Activated CD4-positive, CD25-positive, alpha-beta regulatory T cell treated with anti-CD3 and anti-CD28 coated beads, Interleukin-2, amount 50 U/mL, for 24 hours (primary cell): ENCODE results near the gene STXBP1.
"Not testable (repeated sequence)": the region's sequence is repeated elsewhere in the genome, so short reads cannot be mapped to it uniquely, and the experiment has no call there.

Source experiments
- ATAC-seq, 2 donors: fragments of 150-1000 bp; cut with Tn5 transposase; one replicate each; pipeline ENCODE4 v1.10.0; 2021; ENCODE audit warnings: mild to moderate bottlenecking in 1 of 2, moderate library complexity in 1 of 2

Gene STXBP1

DNA sequence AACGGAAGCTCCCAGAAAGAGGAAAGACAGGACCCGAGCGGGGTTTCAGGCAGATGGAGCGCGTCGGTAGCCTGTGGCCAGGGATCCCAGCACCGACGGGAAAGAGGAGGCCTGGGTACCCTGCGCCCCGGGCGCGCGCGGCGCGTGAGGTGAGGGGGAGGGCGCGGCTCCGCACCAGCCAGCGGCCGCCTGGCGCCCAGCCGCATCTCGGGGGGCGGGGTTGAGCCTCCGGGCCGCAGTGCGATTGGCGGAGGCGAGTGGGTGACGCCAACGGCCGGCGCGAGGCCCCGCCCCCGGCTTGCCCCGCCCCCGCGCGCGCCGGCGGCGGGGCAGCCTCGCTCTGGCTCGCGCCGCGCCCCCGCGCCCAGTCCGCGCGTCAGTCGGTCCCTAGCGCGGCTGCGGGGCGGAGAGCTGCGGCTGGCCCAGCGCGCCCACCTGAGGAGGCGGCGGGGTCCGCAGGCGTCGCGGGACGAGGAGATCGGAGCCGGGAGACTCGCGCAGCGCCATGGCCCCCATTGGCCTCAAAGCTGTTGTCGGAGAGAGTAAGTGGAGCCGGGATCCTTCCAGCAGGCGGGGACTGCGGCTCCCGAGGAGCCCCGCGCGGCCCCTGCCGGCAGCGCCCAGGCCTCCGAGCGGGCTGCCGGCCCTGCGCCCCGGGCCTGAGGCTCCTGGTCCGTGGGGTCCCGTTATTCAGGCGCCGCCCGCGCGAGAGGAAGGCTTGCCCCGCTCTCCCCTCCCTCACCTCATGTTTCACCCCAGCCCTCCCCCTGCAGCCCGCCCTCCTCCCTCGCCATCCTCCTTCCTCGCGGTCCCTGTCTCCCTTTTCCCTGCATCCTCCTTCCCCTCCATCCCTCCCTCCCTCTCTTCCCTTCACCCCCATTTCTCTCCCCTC, at the start of gene STXBP1:
STXBP1 (plus strand) TSS at position 379 of the 892 bp plus-strand sequence; CDS start at position 506, 127 bp downstream.
- ATAC-seq, result peak; percentile 79 to 90

DNA sequence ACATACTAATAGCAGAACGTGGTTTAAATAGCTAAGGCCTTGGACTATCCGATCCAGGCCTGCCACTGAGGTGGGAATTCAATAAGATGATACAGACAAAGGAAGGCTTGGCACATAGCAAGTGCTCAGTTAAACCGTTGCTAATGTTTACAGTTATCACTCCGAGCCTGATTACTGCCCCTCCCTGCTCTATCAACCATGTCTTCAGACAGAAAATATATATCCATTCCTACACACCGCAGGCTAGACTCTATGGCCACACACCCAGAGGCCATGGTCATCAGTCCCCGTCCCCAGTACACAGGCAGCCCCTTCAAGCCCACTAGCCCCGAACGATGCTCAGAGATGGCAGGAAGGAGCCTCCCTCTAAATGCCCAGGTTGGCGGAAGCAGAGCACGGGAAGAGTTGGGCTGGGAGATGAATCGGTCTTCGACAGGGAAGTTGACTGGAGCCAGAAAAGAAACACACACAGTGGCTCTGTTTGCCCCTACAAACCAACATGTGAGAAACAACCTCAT, 49.7 kb upstream of the STXBP1 start:
- ATAC-seq, result no peak

DNA sequence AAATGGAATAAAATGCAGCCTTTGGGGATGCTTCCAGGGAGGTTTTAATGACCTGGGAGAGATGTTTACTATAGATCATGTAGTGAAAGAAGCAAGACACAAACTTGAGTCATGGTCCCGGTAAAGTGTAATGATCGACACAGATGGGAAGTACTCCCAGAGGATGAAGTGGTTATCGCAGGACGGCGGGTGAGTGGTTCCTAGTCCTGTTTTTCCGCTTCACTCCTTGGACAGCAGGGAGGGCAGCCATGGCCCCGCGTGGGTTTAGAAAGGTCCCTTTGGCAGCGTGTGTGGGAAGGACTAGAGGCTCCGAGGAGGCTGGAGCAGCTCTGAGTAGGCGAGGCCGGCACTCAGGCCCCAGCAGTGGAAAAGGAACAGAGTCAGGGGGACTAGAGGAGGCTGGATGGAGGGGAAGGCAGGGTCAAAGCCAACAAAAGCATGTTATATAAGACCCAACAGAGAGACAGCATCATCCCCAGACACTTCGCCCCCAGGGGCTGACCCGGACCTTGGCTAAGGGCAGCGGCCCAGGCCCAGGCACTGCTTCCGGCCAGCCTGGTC, 49.2 kb upstream of the STXBP1 start:
- no peak for ATAC-seq

DNA sequence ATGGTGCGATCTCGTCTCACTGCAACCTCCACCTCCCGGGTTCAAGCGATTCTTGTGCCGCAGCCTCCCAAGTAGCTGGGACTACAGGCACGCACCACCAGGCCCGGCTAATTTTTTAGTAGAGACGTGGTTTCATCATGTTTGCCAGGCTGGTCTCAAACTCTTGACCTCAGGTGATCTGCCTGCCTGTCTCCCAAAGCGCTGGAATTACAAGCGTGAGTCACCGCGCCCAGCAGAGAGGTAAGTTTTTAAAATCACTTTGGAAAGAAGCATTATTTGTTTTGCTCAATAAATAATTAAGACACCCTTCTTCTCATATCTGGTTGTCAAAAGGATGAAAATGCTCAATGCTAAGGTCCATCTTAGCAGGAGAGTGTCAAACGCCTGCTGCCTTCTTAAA, 48.5 kb upstream of the STXBP1 start:
- no peak for ATAC-seq

DNA sequence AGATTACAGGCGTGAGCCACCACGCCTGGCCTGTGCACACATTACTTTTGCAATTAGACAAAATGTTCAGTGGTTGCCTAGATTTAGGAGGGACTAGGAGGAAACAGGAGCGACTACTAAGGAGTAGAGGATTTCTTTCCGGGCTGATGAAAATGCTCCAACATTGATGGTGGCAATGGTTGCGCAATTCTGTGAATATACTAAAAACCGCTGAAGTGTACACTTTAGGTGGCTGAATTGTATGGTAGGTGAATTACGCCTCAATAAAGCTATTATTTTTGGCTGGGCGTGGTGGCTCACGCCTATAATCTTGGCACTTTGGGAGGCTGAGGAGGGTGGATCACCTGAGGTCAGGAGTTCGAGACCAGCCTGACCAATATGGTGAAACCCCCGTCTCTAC, 46.8 kb upstream of the STXBP1 start:
- no peak for ATAC-seq

DNA sequence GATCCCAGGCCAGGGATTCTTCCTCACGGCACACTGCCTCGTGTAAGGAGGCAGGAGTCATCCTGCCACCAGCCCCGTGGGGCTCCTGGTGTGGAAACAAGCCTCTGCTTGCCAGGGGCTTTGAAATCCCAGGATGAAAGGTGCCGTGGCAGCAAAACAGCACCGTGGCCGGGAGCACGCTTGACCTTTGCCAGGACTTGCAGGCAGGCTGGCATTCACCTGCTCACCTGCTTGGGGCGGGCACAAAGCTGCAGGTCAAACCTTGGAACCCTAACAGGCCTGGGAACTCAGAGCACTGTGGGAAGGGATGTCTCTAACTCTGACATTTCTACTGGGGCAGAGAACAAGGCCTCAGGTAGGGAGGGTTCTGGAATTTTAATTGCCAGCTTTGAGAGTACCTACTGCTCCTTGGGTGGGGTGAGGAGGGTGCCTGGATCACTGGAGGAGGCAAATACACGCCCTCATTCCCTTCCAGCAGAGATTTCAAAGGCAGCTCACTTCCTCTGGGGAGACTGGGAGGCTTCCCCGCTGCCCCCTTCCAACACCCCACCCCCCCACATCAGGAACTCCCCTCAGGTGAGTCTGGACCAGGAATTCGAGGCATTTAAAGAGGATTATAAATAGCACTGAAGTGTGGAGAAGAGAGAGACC, 45.6 kb upstream of the STXBP1 start:
- ATAC-seq, result no peak

DNA sequence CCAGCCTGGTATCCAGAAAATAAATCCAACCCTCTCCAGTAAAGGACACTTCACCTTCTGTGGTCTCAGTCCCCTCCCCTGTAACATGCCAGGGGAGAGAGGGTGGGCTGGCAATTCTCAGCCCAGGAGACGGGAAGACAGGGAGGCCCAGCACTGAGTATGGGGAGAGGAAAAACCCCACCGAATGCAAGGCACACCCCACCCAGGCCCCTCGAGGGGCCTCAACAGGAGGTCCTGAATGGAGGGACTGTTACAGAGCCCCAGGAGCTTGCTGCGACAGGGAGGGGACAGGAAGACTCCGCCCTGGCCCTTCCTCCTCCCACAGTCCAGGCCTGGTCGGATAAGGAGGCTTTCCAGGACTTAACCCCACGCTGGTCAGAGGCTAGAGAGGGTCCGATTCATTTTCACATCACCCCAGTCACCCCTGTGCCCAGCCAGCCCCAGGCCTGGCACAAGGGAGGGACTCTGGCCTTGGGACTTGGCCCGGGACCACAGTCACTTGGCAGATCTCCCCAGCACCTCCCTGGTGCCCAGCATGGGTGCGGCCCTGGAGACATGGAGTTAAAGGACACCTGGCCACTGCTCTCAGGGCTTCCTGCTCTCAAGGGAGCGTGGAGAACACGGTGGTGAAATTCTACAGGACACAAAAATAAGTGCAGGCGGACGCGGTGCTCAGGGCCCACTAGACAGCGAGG, 44.9 kb upstream of the STXBP1 start:
- ATAC-seq, result no peak

DNA sequence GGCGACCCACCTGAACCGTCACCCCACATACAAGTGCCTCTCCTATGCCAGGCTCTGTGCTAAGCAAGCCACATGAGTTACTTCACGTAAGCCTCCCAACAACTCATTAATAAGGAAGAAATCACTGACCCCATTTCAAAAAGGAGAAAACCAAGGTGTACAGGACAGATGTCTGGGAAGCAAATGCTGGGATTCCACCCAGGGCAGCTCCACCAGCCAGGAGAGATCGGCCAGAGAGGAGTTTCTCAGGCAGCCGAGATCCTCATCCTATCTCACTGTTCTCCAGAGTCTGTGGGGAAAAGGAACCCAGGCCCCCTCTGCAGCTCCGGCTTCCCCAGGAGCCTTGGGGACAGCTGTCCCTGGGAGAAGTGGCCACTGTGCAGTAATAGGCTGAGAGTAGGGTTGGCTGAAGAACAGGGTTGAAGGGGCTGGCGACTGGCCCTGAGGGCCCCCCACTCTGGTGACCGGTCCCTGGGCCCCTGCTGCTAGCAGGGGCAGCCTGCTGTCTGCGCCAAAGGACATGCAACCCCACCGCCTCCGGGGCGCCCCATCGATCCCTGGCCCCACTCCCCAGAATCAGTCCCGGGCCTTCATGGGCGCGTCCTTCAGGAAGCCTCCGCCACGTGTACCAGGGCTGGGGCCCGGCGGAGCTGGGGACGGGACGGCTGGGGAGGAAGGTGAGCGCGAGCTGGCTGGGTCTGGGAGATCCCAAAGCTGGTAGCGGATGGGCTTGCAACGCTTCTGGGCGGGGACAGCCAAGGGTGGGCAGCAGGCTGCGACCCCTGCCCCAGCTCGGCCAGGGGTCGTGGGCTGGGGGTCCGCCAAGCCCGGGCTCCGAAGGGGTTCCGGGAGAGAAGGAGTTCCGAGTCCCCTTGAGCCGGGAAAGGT, 44.1 kb upstream of the STXBP1 start:
- no peak for ATAC-seq

DNA sequence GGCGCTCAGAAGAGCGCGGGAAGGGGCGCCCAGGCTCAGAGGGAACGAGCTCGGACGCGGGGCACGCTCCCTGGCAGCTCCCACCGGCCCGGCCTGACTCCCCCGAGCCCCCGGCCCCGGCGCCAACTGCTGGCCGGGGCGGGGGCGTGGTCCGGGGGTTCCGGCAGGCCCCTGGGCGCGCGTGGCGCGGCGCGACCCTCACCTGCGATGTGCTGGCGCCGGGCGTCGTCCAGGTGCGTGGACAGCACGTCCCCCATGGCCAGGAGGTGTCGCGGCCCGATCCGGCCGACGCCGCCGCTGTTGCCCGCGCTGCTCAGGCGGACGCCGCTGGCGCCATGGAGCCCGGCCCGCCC, 43.5 kb upstream of the STXBP1 start:
- no peak for ATAC-seq

DNA sequence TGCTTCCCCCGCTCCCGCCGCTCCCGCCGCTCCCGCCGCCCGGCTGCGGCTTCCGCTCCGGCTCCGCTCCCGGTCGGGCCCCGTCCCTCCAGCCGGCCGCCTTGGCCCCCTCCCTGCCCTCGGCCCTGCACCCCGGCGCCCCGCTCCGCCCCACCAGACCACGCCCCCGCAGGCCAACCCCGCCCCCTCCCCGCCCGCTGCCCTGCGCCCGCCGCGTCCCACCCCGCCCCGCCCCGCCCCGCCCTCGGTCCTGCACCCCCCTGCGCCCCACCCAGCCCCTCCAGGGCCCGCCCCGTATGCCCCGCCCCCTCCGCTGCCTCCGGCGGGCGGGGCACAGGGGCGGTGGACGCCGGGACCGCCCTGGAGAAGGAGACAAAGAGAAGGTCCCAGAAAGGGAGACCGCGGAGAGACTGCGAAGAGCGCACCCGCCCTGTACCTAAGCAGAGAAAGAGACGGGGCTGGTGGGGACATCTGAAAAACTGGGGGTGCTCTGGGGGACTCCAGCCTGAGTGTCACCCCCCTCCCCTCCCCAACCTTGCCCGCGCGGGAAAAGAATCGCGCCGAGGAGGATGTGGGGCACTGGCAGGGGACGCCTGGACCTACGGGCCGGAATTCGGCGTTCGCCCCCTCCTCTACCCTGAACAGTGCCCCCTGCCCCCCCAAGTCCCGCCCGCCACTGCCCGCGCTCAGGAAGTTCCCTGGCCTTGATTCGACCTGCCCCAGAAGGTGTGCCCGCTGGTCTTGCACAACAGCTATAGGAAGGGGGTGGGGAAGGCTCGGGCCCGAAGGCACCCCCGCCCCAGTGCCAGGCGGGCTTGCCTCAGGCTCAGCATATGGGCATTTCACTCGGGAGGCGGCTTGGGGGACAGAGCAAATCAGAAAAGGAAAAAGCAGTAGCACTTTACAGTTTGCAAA, 42.8 kb upstream of the STXBP1 start:
- peak; percentile 74 to 84 for ATAC-seq

DNA sequence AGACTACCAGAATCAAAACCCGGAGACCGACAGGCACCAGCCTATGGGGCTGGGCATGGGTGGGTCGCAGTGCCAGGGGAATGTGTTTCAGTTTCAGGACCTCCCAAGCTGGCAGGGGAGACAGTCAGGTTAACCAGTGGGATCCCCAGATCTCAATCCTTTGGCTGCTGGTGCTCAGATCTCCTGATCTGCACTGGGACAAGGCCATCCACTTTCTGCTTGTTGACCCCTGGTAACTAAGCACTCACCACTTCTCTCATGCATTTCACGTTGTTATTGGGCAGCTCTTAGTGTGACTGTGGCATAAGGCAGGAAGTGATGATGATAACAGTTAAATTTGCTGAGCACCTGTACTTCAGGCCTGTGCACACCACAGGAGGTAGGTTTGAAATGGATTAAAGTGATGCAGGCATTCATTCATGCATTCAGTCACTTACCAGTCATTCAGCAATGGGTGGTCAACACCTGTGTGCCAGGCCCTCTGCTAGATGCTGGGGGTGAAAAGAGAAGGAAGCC, 42.1 kb upstream of the STXBP1 start:
- peak; percentile 61 to 72 for ATAC-seq

DNA sequence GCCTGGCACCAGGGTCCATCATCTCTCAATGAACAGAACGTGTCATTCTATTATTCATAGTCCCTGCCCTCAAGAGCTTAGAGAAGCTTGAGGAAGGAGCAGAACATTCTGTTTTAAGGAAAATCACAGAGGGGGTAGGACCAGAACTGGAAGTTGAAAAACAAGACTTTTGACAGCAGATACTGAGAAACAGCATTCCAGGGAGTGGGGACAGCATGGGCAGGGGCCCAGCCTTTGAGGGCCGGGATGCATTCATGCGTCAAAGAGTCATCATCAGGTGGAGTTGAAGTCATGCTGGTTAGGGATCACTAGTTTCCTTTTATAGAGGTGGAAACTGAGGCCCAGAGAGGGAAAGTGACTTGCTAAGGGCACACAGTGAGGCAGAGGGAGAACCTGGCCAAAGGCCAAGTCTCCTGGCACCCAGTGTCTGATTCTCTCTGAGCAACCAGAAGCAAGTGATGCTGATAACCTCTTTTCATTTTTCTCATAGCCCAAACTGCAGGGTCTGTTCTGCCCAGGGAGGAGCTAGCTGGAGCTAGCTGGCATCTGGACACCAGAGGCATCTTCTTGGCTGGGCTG, 41.5 kb upstream of the STXBP1 start:
- ATAC-seq, result no peak

DNA sequence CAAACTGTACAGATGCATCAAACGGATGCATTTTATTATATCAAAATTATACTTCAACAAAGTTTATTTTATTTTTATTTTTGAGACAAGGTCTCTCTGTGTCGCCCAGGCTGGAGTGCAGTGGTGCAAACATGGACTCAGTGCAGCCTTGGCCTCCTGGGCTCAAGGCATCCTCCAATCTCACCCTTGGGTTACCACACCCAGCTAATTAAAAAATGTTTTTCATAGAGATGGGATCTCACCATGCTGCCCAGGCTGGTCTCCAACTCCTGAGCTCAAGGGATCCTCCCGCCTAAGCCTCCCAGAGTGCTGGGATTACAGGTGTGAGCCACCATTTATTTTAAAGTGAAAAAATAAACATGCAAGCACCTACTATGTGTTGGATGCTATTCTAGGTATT, 40.1 kb upstream of the STXBP1 start:
- no peak for ATAC-seq

DNA sequence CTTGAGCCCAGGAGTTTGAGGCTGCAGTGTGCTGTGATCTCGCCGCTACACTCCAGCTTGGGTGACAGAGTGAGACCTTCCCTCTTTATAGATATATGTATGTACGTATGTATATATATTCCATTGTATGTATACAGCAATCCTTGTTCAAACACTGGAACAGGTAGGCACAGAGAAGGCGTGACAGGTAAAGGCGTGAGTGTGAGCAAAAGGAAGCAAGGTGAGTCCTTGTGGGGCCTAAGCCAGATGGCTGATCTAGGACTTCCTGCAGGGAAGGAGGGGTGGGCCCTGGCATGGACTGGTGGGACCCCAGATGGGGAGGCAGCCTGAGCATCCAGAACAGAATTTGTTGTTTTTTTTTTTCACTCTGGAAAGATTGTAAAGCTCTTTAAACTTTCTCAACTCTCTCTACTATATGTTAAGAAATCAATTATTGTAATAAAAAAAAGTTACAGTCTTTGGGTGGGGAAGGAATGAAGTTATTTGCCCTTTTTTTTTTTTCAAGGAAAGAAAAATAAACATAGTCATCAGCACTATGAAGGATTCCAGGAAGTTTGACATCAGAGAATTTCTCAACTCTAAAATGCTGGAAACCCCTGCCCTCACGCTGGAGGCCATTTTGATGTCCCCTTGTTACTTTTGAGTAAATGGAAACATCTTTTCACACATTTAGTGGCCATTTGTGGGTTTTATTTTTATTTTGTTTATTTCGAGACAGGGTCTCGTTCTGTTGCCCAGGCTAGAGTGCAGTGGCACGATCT, 38.9 kb upstream of the STXBP1 start:
- ATAC-seq, result no peak

DNA sequence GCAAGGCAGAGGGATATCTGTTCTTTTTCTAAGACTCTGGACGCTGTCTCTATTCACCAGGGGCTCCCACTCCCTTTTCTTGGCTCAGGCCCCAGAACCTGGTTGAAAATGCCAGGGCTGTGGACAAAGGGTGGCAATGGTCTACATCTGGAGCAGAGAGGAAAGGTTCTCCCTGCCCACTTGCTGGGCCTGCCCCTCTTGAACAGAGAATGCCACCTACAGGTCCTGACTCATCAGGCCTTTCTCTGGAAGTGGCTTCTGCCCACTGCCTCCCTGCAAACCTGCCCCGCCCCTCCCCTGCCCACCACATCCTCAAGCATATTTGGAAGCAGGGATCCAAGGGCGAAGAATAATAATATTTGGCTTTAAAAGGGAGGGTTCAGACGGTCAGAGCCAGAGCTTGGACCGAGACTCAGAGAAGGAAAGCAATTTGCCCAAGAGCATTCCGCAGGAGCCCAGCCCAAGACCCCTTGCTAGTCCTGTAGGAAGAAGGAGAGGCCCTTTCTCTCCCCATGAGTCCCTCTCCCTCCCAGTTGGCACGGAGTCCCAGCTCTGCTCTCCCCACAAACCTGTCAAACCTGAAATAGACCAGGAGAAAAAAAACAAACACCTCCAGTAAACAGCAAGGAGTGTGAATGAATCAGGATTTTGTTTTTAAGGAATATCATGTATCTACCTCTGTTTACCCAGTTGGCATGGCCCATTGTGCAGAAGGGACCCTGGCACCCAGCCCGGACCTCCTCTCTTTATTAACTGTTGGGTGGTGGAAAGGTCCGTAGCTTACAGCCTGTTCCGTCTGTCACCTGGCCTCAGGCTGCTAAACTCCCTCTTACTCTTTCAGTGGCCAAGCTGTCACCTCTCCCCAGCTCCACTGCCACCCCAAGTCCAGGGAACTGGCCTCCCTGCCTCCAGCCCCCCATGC, 37.7 kb upstream of the STXBP1 start:
- ATAC-seq, result no peak

DNA sequence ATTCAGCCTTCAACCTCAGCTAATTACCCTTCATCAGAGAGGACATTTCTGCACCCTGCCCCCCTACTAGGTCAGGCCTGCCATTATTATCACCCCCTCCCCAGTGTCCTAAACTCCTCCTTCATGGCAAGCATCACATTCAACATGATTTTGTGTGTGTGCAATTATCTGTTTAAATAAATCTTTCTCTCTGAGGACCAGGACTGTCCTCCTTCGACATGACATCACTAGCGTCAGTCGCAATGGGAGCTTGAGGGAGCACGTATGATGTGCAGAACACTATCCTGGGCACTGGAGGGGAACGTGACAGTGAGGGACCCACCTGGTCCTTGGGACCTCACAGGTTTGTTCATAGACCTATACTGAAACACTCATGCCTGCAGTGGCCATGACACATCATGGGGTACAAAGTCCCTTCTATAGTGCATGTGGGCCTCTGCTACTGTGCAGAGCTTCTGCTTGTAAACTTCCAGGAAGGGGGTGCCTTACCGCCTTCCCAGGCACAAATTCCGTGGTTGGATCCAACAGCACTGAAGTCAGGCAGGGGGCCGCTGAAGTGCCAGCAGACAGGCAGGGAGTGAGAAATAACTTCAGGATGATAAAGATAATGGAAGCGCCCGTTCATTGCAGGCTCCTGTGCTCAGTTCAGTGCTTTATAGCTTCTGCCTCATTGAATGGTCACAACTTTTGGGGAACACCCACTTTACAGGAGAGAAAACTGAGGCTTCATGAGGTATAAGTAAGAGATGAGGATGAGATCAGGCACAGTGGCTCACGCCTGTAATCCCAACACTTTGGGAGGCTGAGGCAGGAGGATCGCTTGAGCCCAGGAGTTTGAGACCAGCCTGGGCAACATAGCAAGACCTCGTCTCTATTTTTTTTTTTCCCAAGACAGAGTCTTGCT, 36.0 kb upstream of the STXBP1 start:
- ATAC-seq, result no peak

DNA sequence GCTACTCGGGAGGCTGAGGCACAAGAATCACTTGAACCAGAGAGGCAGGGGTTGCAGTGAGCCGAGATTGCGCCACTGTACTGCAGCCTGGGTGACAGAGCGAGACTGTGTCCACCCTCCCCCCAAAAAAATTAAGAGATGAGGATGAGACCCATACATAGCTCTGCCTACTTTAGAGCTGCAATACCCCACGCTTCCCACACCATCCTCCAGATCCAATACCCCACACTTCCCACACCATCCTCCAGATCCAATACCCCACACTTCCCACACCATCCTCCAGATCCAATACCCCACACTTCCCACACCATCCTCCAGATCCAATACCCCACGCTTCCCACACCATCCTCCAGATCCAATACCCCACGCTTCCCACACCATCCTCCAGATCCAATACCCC, 34.9 kb upstream of the STXBP1 start:
- ATAC-seq, result not testable (repeated sequence)
